ENCODE measurements around the gene RNLS.

RNLS gene

DNA sequence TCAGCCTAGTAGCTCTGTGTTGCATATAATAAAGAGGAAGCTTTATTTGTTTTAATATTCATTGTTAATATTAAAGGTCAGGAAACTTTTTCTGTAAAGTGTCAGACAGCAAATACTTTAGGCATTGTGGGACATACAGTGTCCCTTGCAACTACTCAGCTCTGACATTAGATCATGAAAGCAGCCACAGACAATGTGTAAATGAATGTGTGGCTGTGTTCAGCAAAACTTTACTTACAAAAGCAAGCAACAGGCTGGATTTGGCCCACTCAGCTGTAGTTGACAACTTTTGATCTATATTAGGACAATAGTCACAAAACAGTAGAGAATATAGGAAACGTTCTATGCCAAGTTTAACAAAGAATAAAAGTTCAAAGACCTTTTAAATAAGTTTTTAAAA is 173.3 kb downstream of the RNLS start:
- Mint-ChIP-seq H3K27me3 (ENCODE audit: low read depth) (peaks cover 7% of the 10 kb centered on the region), H3K9me3 (peaks cover 12% of the 10 kb centered on the region), H3K4me3 (no peak overlapping the region), H3K27ac (no peak overlapping the region), H3K4me1 (ENCODE audit: low read depth) (peaks cover 4% of the 10 kb centered on the region), H3K36me3 (ENCODE audit: low read depth) (peaks cover 1% of the 10 kb centered on the region)
- no peak for DNase-seq (ENCODE audit: low spot score)

DNA sequence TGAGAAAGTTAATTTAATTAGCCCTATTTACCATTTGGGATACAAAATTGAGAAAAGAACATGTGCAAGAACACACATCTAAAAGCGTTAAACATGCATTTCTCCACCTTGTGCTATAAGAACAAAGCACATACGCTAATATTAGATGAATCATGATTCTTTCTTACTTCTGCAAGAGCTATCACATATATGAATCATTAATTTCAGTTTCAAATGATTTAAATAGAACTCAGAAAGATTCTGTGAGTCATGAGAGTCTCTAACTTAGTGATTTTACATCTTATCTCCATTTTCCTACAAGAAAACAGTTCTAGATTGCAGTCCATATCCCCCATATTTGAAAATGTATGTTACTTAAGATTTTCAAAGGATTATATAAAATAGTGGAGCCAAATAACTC is 173.9 kb downstream of the RNLS start:
- DNase-seq (ENCODE audit: low spot score) = no peak
- no peaks in the 10 kb centered on the region for H3K36me3 Mint-ChIP-seq (ENCODE audit: low read depth)
- peaks cover 7% of the 10 kb centered on the region for H3K27me3 Mint-ChIP-seq (ENCODE audit: low read depth)
- H3K4me3 Mint-ChIP-seq = no peak overlapping the region
- peaks cover 4% of the 10 kb centered on the region for H3K4me1 Mint-ChIP-seq (ENCODE audit: low read depth)
- no peak overlapping the region for H3K27ac Mint-ChIP-seq
- peaks cover 7% of the 10 kb centered on the region for H3K9me3 Mint-ChIP-seq

DNA sequence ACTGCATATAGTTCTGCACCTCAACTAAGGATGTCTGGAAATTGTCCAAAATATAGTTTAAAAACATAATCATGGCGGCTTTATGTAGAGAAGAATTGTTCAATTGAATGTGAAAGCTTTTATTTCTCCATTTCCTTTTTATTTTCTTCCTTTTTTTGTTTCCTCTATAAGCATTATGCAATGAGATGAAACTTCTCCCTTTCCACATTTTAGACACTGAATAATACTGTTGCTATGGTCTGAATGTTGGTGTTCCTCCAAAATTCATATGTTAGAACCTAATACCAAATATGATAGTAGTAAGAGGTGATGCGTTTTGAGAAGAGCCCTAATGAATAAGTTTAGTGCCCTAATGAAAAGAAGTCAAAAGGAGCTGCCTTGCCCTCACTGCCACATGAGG is 175.0 kb downstream of the RNLS start:
- Mint-ChIP-seq H3K4me3 (no peak overlapping the region), H3K9me3 (peaks cover 6% of the 10 kb centered on the region), H3K4me1 (ENCODE audit: low read depth) (peaks cover 2% of the 10 kb centered on the region), H3K27me3 (ENCODE audit: low read depth) (peaks cover 7% of the 10 kb centered on the region), H3K27ac (no peak overlapping the region), H3K36me3 (ENCODE audit: low read depth) (no peaks in the 10 kb centered on the region)
- DNase-seq (ENCODE audit: low spot score) = no peak

DNA sequence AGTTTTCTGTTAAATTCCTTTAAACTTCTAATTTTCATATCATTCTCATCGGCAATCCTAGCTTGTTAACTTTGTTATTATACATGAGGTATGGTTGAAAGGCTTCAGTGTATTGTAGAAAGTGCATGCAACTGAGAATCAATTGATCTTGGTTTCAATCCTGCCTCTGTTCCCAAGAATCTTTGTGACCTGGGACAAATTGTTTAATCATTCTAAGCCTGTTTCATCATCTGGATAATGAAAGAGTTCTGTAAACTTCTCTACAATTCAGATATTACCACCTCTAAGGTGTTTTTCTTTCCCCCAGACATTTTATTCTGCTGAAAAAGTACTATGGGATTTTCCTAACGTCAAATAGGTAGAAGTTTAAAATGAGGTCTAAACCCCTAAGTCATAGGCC is 179.0 kb downstream of the RNLS start:
- Mint-ChIP-seq H3K27me3 (ENCODE audit: low read depth) (peaks cover 7% of the 10 kb centered on the region), H3K4me1 (ENCODE audit: low read depth) (peaks cover 13% of the 10 kb centered on the region), H3K4me3 (no peak overlapping the region), H3K27ac (no peak overlapping the region), H3K36me3 (ENCODE audit: low read depth) (peaks cover 3% of the 10 kb centered on the region), H3K9me3 (peaks cover 19% of the 10 kb centered on the region)
- DNase-seq (ENCODE audit: low spot score) = no peak

DNA sequence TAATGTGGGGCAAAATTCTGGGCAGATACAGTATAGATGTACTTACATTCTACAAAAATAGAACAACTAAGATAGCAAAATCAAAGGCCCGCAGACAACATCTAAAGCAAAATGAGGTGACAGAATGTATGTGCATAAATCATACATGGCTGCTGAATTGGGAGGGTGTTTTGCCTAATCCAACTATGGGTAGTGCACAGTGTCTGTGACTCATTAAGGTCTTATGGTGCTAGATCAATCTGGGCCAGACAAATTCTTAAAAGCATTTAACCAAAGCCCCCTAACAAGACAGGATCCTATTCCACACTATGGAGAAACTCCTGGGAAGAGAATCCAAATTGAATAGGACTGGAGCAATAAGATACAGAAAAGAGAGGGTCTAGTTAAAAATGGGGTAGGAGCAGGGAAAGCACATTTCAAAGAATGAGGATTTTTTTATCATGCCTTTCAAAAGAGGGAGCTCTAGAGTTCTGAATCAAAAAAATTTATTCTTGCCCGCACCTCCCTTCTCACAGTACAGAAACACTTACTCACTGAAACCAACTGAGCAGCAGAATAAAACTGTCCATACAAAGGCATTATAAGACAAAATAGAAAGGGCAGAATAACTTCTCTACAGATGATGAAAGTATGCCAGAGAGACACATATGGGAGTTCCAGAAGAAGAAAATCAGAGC is 181.3 kb downstream of the RNLS start:
- H3K27ac Mint-ChIP-seq = no peak overlapping the region
- H3K4me1 Mint-ChIP-seq (ENCODE audit: low read depth) = peaks cover 13% of the 10 kb centered on the region
- H3K36me3 Mint-ChIP-seq (ENCODE audit: low read depth) = peaks cover 11% of the 10 kb centered on the region
- DNase-seq (ENCODE audit: low spot score) = no peak
- H3K9me3 Mint-ChIP-seq = peaks cover 41% of the 10 kb centered on the region
- no peak overlapping the region for H3K4me3 Mint-ChIP-seq
- H3K27me3 Mint-ChIP-seq (ENCODE audit: low read depth) = peaks cover 2% of the 10 kb centered on the region

DNA sequence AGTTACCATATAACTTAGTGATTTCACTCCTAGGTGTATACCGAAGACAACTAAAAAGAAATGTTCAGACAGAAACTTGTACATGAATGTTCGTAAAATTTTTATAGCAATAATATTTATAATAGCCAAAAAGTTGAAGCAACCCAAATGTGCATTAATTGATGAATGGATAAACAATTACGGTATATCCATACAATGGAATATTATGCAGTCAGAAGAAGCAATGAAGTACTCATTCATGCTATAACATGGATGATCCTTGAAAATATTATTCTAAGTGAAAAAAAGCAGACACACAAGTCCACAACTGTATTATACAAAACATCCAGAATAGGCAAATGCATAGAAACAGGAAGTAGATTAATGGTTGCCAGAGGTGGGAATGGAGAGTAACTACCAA is 183.9 kb downstream of the RNLS start:
- H3K4me3 Mint-ChIP-seq = no peak overlapping the region
- peaks cover 11% of the 10 kb centered on the region for H3K4me1 Mint-ChIP-seq (ENCODE audit: low read depth)
- no peak overlapping the region for H3K27ac Mint-ChIP-seq
- DNase-seq (ENCODE audit: low spot score) = no peak
- no peaks in the 10 kb centered on the region for H3K27me3 Mint-ChIP-seq (ENCODE audit: low read depth)
- H3K9me3 Mint-ChIP-seq = peaks cover 54% of the 10 kb centered on the region
- H3K36me3 Mint-ChIP-seq (ENCODE audit: low read depth) = peaks cover 17% of the 10 kb centered on the region

DNA sequence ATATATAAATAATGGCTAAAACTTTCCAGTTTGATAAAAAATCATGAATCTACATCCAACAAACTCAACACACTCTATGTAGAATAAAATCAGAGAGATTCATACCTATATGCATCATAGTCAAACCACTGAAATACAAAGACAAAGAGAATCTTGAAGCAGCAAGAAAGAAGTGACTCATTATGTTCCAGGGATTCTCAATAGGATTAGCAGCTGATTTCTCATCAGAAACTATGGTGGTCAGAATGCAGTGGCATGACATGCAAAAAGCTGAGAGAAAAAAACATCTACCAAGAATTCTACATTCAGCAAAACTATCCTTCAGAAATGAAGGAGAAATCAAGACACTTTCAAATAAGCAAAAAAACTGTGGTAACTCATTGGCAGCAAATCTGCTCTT is 187.4 kb downstream of the RNLS start:
- Mint-ChIP-seq H3K27ac (no peak overlapping the region), H3K36me3 (ENCODE audit: low read depth) (peaks cover 27% of the 10 kb centered on the region), H3K27me3 (ENCODE audit: low read depth) (no peaks in the 10 kb centered on the region), H3K4me3 (no peak overlapping the region), H3K9me3 (peaks cover 64% of the 10 kb centered on the region), H3K4me1 (ENCODE audit: low read depth) (peaks cover 15% of the 10 kb centered on the region)
- no peak for DNase-seq (ENCODE audit: low spot score)

DNA sequence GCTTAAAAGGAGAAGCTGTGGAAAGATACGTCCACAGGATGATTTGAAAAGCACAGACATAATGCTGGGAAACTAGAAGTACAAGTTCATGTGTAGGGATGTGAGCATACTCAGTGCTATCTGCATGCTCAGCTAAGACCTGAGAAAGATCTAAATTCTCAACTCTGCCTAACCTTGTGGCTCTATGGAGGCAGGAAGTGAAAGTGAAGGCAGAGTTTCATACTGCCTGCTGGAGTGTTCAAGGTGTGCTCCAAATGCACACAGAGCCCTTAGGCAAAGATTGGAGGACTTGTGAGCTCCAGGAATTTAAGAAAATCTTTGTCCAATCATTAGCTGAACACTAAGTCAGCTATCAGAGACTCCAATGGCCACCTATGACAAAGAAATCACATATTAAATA is 190.9 kb downstream of the RNLS start:
- no peak for DNase-seq (ENCODE audit: low spot score)
- Mint-ChIP-seq H3K4me3 (peak overlapping the region; percentile 65), H3K27me3 (ENCODE audit: low read depth) (no peaks in the 10 kb centered on the region), H3K36me3 (ENCODE audit: low read depth) (peaks cover 19% of the 10 kb centered on the region), H3K9me3 (peaks cover 32% of the 10 kb centered on the region), H3K4me1 (ENCODE audit: low read depth) (peaks cover 21% of the 10 kb centered on the region), H3K27ac (peak overlapping the region; percentile 82)

DNA sequence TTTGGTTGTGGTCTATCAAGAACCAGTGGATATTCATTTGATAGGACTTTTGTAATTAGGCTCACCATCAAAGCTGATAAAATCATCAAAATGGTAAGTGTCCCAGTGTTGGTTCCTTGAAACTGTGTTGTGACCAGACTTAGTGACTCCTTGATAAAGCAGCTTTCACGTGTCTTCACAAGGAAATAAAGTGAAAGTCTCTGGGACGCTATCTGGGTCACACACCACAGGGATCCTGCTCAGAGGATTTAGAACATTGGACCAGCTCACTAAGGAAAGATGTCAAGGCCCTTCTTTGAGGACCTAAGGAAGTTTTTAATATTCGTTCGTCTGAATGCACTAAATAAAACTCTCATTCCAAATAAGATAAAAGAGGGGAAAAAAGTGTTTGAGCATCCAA is 193.1 kb downstream of the RNLS start:
- peaks cover 13% of the 10 kb centered on the region for H3K9me3 Mint-ChIP-seq
- no peak overlapping the region for H3K4me3 Mint-ChIP-seq
- DNase-seq (ENCODE audit: low spot score) = no peak
- peaks cover 28% of the 10 kb centered on the region for H3K4me1 Mint-ChIP-seq (ENCODE audit: low read depth)
- no peak overlapping the region for H3K27ac Mint-ChIP-seq
- peaks cover 11% of the 10 kb centered on the region for H3K36me3 Mint-ChIP-seq (ENCODE audit: low read depth)
- no peaks in the 10 kb centered on the region for H3K27me3 Mint-ChIP-seq (ENCODE audit: low read depth)

DNA sequence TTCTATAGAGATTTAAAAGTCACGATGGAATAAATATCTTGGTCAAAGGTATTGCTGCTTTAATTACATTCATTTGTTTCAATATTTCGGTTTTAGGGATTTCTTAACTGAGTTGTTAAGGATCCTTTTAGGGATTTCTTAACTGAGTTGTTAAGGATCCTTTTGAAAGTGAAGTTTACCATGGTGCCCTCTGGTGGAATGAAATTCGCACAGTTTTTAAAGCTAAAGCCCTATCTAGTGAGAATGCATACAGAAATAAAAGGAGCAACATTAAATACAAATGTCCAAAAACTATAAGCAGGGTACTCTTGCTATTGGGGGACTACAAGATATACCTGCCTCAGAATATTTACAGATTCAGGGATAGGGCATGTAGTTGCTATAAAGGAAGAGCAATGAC is 193.7 kb downstream of the RNLS start:
- peaks cover 32% of the 10 kb centered on the region for H3K4me1 Mint-ChIP-seq (ENCODE audit: low read depth)
- no peak overlapping the region for H3K27ac Mint-ChIP-seq
- peaks cover 12% of the 10 kb centered on the region for H3K9me3 Mint-ChIP-seq
- H3K36me3 Mint-ChIP-seq (ENCODE audit: low read depth) = peaks cover 11% of the 10 kb centered on the region
- no peak for DNase-seq (ENCODE audit: low spot score)
- no peaks in the 10 kb centered on the region for H3K27me3 Mint-ChIP-seq (ENCODE audit: low read depth)
- H3K4me3 Mint-ChIP-seq = no peak overlapping the region

DNA sequence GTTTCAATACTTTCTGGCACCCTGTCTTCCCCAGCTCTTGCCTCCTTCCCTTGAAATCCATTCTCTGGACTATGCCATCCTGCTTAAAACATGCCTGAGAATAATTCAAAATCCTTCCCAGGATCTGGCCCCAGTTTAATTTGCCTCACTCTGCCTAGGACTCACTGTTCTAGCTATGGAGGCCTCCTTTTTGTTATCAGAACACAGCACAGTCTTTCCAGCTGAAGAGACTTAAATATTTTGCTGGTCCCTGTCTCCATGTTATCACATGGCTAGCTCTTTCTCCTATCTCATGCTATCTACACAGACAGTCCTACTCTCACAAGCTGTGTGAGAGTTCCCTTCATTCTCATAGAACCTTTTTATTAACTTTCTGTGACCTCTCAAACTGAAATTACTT is 194.8 kb downstream of the RNLS start:
- H3K27me3 Mint-ChIP-seq (ENCODE audit: low read depth) = no peaks in the 10 kb centered on the region
- no peak overlapping the region for H3K27ac Mint-ChIP-seq
- peaks cover 33% of the 10 kb centered on the region for H3K4me1 Mint-ChIP-seq (ENCODE audit: low read depth)
- no peak for DNase-seq (ENCODE audit: low spot score)
- peaks cover 6% of the 10 kb centered on the region for H3K36me3 Mint-ChIP-seq (ENCODE audit: low read depth)
- no peak overlapping the region for H3K4me3 Mint-ChIP-seq
- peaks cover 9% of the 10 kb centered on the region for H3K9me3 Mint-ChIP-seq

DNA sequence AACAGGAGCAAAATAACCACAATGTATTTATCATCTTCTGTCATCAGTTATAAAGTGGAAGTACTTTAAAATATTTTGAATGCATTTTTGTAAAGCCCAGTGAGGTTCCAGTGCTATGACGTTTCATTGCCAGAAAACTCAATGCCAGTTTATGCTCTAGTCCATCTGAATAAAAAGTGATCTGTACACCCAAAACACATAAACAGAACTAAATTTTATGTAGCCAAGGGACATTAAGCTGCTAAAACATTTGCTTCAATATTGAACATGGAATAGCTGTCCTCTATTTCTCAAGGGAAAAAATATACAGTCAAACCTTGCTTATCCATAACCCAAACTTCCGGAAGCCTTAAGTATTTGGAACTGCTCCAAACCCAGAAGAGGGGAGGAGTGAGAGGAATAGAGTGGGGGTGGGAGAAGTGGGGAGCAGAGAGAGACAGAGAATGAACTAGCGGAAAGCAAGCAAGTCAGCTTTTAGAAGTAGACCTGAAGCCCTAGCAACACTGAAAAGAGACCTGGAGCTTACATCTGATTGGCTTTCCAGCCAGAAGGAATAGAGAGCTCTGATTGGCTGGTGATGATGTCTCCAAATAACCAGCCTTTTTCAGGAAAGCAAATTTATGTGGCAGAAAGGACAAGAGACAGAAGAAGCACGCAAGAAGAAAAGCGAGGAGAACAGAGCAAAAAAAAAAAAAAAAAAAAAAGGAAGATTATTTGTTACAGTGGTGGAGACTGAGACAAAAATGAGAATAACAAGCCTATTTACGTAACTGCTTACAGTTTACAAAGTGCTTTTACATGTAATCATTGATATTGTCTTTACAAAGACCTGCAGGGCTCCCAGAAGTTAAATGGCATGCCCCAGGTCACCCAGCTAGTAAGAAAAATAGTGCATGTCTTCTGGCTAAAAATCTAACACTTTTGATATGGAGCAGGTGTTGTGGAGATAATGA is 196.0 kb downstream of the RNLS start:
- peaks cover 11% of the 10 kb centered on the region for H3K36me3 Mint-ChIP-seq (ENCODE audit: low read depth)
- H3K4me3 Mint-ChIP-seq = no peak overlapping the region
- peaks cover 30% of the 10 kb centered on the region for H3K4me1 Mint-ChIP-seq (ENCODE audit: low read depth)
- no peaks in the 10 kb centered on the region for H3K27me3 Mint-ChIP-seq (ENCODE audit: low read depth)
- no peak for DNase-seq (ENCODE audit: low spot score)
- H3K27ac Mint-ChIP-seq = no peak overlapping the region
- peaks cover 11% of the 10 kb centered on the region for H3K9me3 Mint-ChIP-seq

DNA sequence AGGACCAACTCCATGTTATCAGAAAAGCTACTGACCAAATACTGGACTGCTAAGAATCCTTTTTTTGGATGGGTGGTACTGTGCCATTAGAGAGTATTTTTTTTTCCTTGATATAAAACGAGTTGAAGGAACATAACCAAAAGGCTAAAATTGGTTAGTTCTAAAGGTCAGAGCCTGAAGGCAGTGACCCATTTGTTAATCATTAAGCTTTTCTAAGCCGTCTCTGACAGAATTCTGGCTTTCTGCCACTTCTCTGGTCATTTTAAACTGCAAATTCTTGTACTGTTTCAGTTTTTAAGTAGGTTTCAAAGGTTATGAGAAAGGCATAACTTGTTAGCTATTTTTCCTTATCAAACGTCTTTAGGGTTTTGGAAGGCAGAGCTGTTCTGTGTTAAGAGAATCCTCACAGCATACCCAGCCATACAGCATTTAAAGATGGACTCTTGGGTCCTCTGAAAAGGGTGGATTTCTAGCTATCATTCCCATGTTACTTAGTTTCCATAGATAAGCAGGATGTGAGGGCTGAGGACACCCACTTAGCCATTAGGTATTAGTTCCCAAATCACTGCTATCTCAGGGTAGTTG is 196.8 kb downstream of the RNLS start:
- Mint-ChIP-seq H3K9me3 (peaks cover 14% of the 10 kb centered on the region), H3K27me3 (ENCODE audit: low read depth) (no peaks in the 10 kb centered on the region), H3K4me3 (no peak overlapping the region), H3K27ac (no peak overlapping the region), H3K4me1 (ENCODE audit: low read depth) (peaks cover 25% of the 10 kb centered on the region), H3K36me3 (ENCODE audit: low read depth) (peaks cover 13% of the 10 kb centered on the region)
- DNase-seq (ENCODE audit: low spot score) = no peak

DNA sequence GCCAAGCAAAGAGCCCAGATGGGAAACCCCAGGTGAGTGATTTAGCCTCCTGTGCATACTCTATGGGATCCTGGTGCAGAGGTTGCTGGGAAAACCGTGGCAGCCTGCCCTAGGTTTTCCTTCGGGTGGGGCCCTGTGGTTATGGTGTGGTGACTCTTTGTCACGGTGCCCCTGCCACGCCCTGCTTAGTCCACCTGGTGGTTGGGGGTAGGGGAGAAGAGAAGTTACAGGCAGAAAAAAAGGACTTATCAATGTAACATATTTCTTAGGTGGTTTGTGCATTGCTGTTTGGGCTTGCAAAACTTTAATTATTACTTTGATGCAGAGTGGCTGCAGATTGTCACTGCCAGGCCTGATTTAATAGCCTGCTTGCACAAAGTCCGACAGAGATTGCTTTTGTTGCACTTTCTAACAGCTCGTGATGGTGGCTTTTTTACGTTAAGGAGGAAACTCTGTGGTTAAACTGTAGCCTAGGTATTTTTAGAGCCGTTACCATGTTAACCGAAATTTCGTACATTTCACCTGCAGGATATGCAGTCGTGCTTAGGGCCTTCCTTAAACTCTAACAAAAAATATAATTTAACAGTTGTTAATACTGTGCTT is 197.4 kb downstream of the RNLS start:
- Mint-ChIP-seq H3K27me3 (ENCODE audit: low read depth) (no peaks in the 10 kb centered on the region), H3K4me3 (no peak overlapping the region), H3K27ac (no peak overlapping the region), H3K9me3 (peaks cover 14% of the 10 kb centered on the region), H3K36me3 (ENCODE audit: low read depth) (peaks cover 13% of the 10 kb centered on the region), H3K4me1 (ENCODE audit: low read depth) (peaks cover 23% of the 10 kb centered on the region)
- peak; percentile 61 for DNase-seq (ENCODE audit: low spot score)
